Naive thymus-derived CD4-positive, alpha-beta T cell (primary cell): Measurements from ENCODE around the gene HMGXB3. TPM values are rescaled to one million over a fixed set of nuclear protein-coding genes. Genes with fewer than 3 reads are reported as not detected.

ENCODE experiments used
- ATAC-seq: fragments of 150-1000 bp; cut with Tn5 transposase; 2 replicates; pipeline ENCODE4 v1.10.0; 2021; ENCODE audit warnings: mild to moderate bottlenecking, moderate library complexity
- CTCF ChIA-PET: fragments of 350-600 bp; sonication (Branson Sonifier 250); formaldehyde crosslinking; loops from one replicate; lab custom pipeline; 2021; ENCODE audit warnings: antibody characterized with exemption; lab: Charles Lee
- POLR2A ChIA-PET: fragments of 350-600 bp; sonication (Branson Sonifier 250); formaldehyde crosslinking; loops from one replicate; lab custom pipeline; 2021; ENCODE audit warnings: antibody characterized with exemption, inconsistent platforms; lab: Charles Lee
- DNase-seq, 9 donors: peaks; one replicate each; pipeline versions ENCODE4 v3.0.0 to v3.0.0-alpha.2; 2020 to 2022; ENCODE audit warnings: mixed read lengths in 1 of 9
- H3K27ac ChIP-seq: one replicate; pipeline ENCODE4 v1.7.0; 2013; ENCODE audit warnings: mild to moderate bottlenecking, low read depth, low read length, moderate library complexity
- H3K27me3 ChIP-seq, 2 donors: one replicate each; pipeline ENCODE4 v1.7.0; 2013; ENCODE audit warnings: low read length in 2 of 2, mild to moderate bottlenecking in 2 of 2, moderate library complexity in 2 of 2; ENCODE audit not compliant: control insufficient read depth in 2 of 2, insufficient read depth in 2 of 2
- H3K36me3 ChIP-seq, 3 experiments: 1 replicate in 2 of 3; 2 replicates in 1 of 3; pipeline ENCODE4 v1.7.0; 2013; ENCODE audit warnings: low read length in 3 of 3, mild to moderate bottlenecking in 3 of 3, moderate library complexity in 1 of 3; ENCODE audit not compliant: insufficient read depth in 3 of 3, control insufficient read depth in 2 of 3
- H3K4me1 ChIP-seq, 2 donors: one replicate each; pipeline ENCODE4 v1.7.0; 2013; ENCODE audit warnings: low read length in 2 of 2, mild to moderate bottlenecking in 2 of 2, moderate library complexity in 1 of 2; ENCODE audit not compliant: control insufficient read depth in 2 of 2, insufficient read depth in 2 of 2
- H3K4me3 ChIP-seq: 2 replicates; pipeline ENCODE4 v1.7.0; 2013; ENCODE audit warnings: mild to moderate bottlenecking, low read length
- H3K9me3 ChIP-seq, 3 experiments: 1 replicate in 2 of 3; 2 replicates in 1 of 3; pipeline ENCODE4 v1.7.0; 2013; ENCODE audit warnings: low read length in 3 of 3; ENCODE audit not compliant: control insufficient read depth in 2 of 3
- H3K27ac Mint-ChIP-seq, 9 donors: one replicate each; pipeline ENCODE4 v1.8.0; 2020 to 2022; ENCODE audit warnings: mixed read lengths in 9 of 9, mild to moderate bottlenecking in 8 of 9, moderate library complexity in 5 of 9, inconsistent platforms in 2 of 9
- H3K27me3 Mint-ChIP-seq, 5 donors: one replicate each; pipeline ENCODE4 v1.8.0; 2021 to 2022; ENCODE audit warnings: mixed read lengths in 5 of 5, mild to moderate bottlenecking in 1 of 5
- H3K36me3 Mint-ChIP-seq, 5 donors: one replicate each; pipeline ENCODE4 v1.8.0; 2020 to 2022; ENCODE audit warnings: mixed read lengths in 5 of 5, mild to moderate bottlenecking in 3 of 5, inconsistent platforms in 1 of 5
- H3K4me1 Mint-ChIP-seq, 7 donors: one replicate each; pipeline ENCODE4 v1.8.0; 2020 to 2022; ENCODE audit warnings: mixed read lengths in 7 of 7, mild to moderate bottlenecking in 3 of 7, inconsistent platforms in 1 of 7
- H3K4me3 Mint-ChIP-seq, 10 donors: one replicate each; pipeline ENCODE4 v1.8.0; 2020 to 2022; ENCODE audit warnings: mild to moderate bottlenecking in 10 of 10, mixed read lengths in 10 of 10, moderate library complexity in 6 of 10, inconsistent platforms in 2 of 10
- H3K9me3 Mint-ChIP-seq, 11 donors: one replicate each; pipeline ENCODE4 v1.8.0; 2020 to 2022; ENCODE audit warnings: mixed read lengths in 11 of 11, mild to moderate bottlenecking in 4 of 11, inconsistent platforms in 1 of 11, moderate library complexity in 1 of 11
- intact Hi-C, 2 donors: fragments of 100-400 bp; cut with micrococcal nuclease; formaldehyde crosslinking; loops; one replicate each; pipeline ENCODE4 v1.15.1; 2023
- polyA plus RNA-seq, 2 donors: library from polyadenylated mRNA; unstranded; fragments of 300-500 nt; fragmentation: Illumina TruSeq; gene quantifications; one replicate each; pipeline ENCODE4 v1.2.3, GENCODE V29; 2021
- total RNA-seq, 6 experiments: library from RNA in 5 of 6; stranded (reverse) in 5 of 6; gene quantifications; 1 replicate in 5 of 6; 2 replicates in 1 of 6; pipeline ENCODE4 v1.2.3 and lab custom pipeline; 2021 to 2026

Gene HMGXB3
- total and polyA plus RNA-seq, 7 experiments from 2014 or later = 8.2 to 40.6 (median 29.3) TPM

- no peak for ATAC-seq
Observed at GRCh38 chr5:149957855-149958254, 42.7 kb upstream of the HMGXB3 start.

GRCh38 chr5:149959406-149960236 lies 40.9 kb upstream of the HMGXB3 start:
- CTCF ChIA-PET = interaction anchor here (0.6 to 1.9 kb wide), 8 partner anchors 31 to 462 kb away, joined by 3 to 8 read pairs (median 3); partner anchors contain the start of genes HMGXB3 and TIGD6
- Histone ChIP-seq H3K4me3 (peak overlapping the region; percentile 98), H3K27ac (peak overlapping the region; percentile 77), H3K36me3 (peaks cover 0 to 4% (median 0%) of the 10 kb centered on the region in 3 experiments), H3K4me1 (peaks cover 16 to 28% of the 10 kb centered on the region in 2 donors), H3K9me3 (no peaks in the 10 kb centered on the region), H3K27me3 (no peaks in the 10 kb centered on the region)
- Mint-ChIP-seq H3K4me1 (peaks cover 14 to 41% (median 34%) of the 10 kb centered on the region in 7 donors), H3K27ac (peak overlapping the region; percentile 92 to 98 (median 97)), H3K27me3 (no peaks in the 10 kb centered on the region), H3K36me3 (peaks cover 3 to 6% (median 4%) of the 10 kb centered on the region in 5 donors), H3K4me3 (peak overlapping the region; percentile 90 to 100 (median 96)), H3K9me3 (peaks cover 0 to 3% (median 0%) of the 10 kb centered on the region in 11 donors)
- DNase-seq (peak in 7 of 9 donors; percentile 22 to 76 (median 29)), ATAC-seq (peak; percentile 2)
- POLR2A ChIA-PET = interaction anchor here (0.6 to 1.9 kb wide), 10 partner anchors 7 to 1293 kb away, joined by 3 to 5 read pairs (median 3); partner anchors contain the start of genes CSNK1A1, GM2A, HMGXB3 and TIGD6
- intact Hi-C loops = loop anchor here (1.0 to 10.0 kb wide), 19 partner anchors 31 to 1811 kb away; partner anchors contain the start of genes CSNK1A1 (in 2 of the 2), FBXO38 (in 2 of the 2), HMGXB3 (in 2 of the 2) and TIGD6 (in 2 of the 2)

More at GRCh38 chr5:149957855-149958254, 42.7 kb upstream of the HMGXB3 start:
- no peak overlapping the region for H3K4me3 ChIP-seq
- no peaks in the 10 kb centered on the region for H3K27me3 ChIP-seq
- H3K27ac Mint-ChIP-seq = no peak overlapping the region
- H3K36me3 ChIP-seq = peaks cover 0 to 4% (median 0%) of the 10 kb centered on the region in 3 experiments
- H3K9me3 ChIP-seq = no peaks in the 10 kb centered on the region
- no peak overlapping the region for H3K4me3 Mint-ChIP-seq
- no peaks in the 10 kb centered on the region for H3K27me3 Mint-ChIP-seq
- intact Hi-C loops = no loop called here
- peaks cover 16 to 28% of the 10 kb centered on the region in 2 donors for H3K4me1 ChIP-seq
- POLR2A ChIA-PET = no interaction called here
- no peak for DNase-seq
- H3K4me1 Mint-ChIP-seq = peaks cover 14 to 36% (median 34%) of the 10 kb centered on the region in 7 donors
- H3K36me3 Mint-ChIP-seq = peaks cover 3 to 6% (median 3%) of the 10 kb centered on the region in 5 donors
- CTCF ChIA-PET = interaction anchor here (0.6 to 1.9 kb wide), 2 partner anchors 119 to 1656 kb away, joined by 3 to 5 read pairs; no protein-coding TSS in a partner anchor
- no peak overlapping the region for H3K27ac ChIP-seq
- H3K9me3 Mint-ChIP-seq = peaks cover 0 to 3% (median 0%) of the 10 kb centered on the region in 11 donors

GRCh38 chr5:149960272-149961185 lies 40.0 kb upstream of the HMGXB3 start, which contains the start of gene SLC26A2:
TSS of gene SLC26A2 (plus strand) at chr5:149960758. CDS start at chr5:149977653, 16,895 bp downstream.
- Histone ChIP-seq H3K4me1 (peaks cover 16 to 28% of the 10 kb centered on the region in 2 donors), H3K27me3 (no peaks in the 10 kb centered on the region), H3K36me3 (peaks cover 0 to 4% (median 0%) of the 10 kb centered on the region in 3 experiments), H3K4me3 (peak within 1 kb of the TSS; percentile 98), H3K27ac (peak within 1 kb of the TSS; percentile 77), H3K9me3 (no peaks in the 10 kb centered on the region)
- ChIA-PET POLR2A (interaction anchor here (0.7 to 1.9 kb wide), 10 partner anchors 8 to 1292 kb away, joined by 3 to 5 read pairs (median 4); partner anchors contain the start of genes CSNK1A1, GM2A, HMGXB3 and PPARGC1B), CTCF (interaction anchor here (0.5 to 1.4 kb wide), 5 partner anchors 9 to 334 kb away, joined by 3 to 4 read pairs (median 3); partner anchors contain the start of genes HMGXB3 and TIGD6)
- peak within 1 kb of the TSS; percentile 90 to 100 (median 96) for H3K4me3 Mint-ChIP-seq
- intact Hi-C loops = loop anchor here (1.0 to 10.0 kb wide), 18 partner anchors 30 to 1810 kb away; partner anchors contain the start of genes CSNK1A1 (in 2 of the 2), FBXO38 (in 2 of the 2), HMGXB3 (in 2 of the 2) and TIGD6 (in 2 of the 2)
- peak; percentile 78 to 92 (median 91) for DNase-seq
- ATAC-seq = peak; percentile 99
- no peaks in the 10 kb centered on the region for H3K27me3 Mint-ChIP-seq
- peaks cover 14 to 43% (median 37%) of the 10 kb centered on the region in 7 donors for H3K4me1 Mint-ChIP-seq
- peak within 1 kb of the TSS; percentile 94 to 98 (median 97) for H3K27ac Mint-ChIP-seq
- H3K9me3 Mint-ChIP-seq = peaks cover 0 to 3% (median 0%) of the 10 kb centered on the region in 11 donors
- peaks cover 3 to 7% (median 4%) of the 10 kb centered on the region in 5 donors for H3K36me3 Mint-ChIP-seq

DNA sequence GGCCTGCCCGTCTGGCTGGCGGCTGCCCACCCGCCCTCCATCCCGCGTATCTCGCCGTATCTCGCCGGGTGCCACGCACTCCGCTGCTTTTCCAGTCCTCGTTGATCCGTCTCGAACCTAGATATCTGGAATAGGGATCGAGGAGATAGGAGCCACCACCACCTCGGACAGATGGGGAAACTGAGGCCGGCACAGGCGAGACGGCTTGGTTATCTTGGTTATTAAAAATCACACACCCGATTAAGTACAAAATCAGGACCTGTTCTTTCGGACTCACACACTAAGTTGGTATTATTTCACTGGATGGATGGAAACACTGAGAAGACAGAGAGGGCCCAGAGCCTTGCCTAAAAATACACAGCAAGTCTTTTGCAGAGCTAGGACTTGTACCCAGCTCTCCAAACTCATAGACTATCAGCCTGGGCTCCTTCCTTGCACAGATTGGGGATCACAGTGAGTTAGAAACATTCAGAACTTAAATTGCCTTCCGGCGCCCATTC lies 39.3 kb upstream of the HMGXB3 start:
- DNase-seq = peak in 4 of 9 donors; percentile 1 to 17 (median 8)
- Histone ChIP-seq H3K9me3 (no peaks in the 10 kb centered on the region), H3K36me3 (peaks cover 0 to 4% (median 0%) of the 10 kb centered on the region in 3 experiments), H3K4me1 (peaks cover 16 to 28% of the 10 kb centered on the region in 2 donors), H3K27me3 (no peaks in the 10 kb centered on the region), H3K27ac (peak overlapping the region; percentile 77), H3K4me3 (peak overlapping the region; percentile 98)
- Mint-ChIP-seq H3K9me3 (peaks cover 0 to 3% (median 0%) of the 10 kb centered on the region in 11 donors), H3K36me3 (peaks cover 3 to 8% (median 4%) of the 10 kb centered on the region in 5 donors), H3K27me3 (no peaks in the 10 kb centered on the region), H3K4me3 (peak overlapping the region; percentile 79 to 100 (median 96)), H3K27ac (peak overlapping the region; percentile 59 to 98 (median 87)), H3K4me1 (peaks cover 14 to 45% (median 38%) of the 10 kb centered on the region in 7 donors)
- intact Hi-C loops = loop anchor here (2.0 to 10.0 kb wide), 13 partner anchors 30 to 1810 kb away; partner anchors contain the start of genes FBXO38 (in 2 of the 2), CD74 (in 1 of the 2), CSNK1A1 (in 1 of the 2) and G3BP1 (in 1 of the 2)
- no peak for ATAC-seq
- ChIA-PET POLR2A (interaction anchor here (0.6 to 1.3 kb wide), 3 partner anchors 9 to 1576 kb away, joined by 3 to 4 read pairs (median 4); no protein-coding TSS in a partner anchor), CTCF (interaction anchor here (0.5 to 1.9 kb wide), 3 partner anchors 9 to 11 kb away, joined by 3 to 9 read pairs (median 3); no protein-coding TSS in a partner anchor)

- Histone ChIP-seq H3K27me3 (no peaks in the 10 kb centered on the region), H3K36me3 (peaks cover 0 to 4% (median 0%) of the 10 kb centered on the region in 3 experiments), H3K4me1 (peaks cover 16 to 28% of the 10 kb centered on the region in 2 donors), H3K9me3 (no peaks in the 10 kb centered on the region), H3K4me3 (no peak overlapping the region), H3K27ac (no peak overlapping the region)
- Mint-ChIP-seq H3K9me3 (peaks cover 0 to 3% (median 0%) of the 10 kb centered on the region in 11 donors), H3K4me3 (peak overlapping the region; percentile 79 to 100 (median 96)), H3K27me3 (no peaks in the 10 kb centered on the region), H3K27ac (peak overlapping the region in 5 of 9 donors; percentile 65 to 98 (median 77)), H3K4me1 (peaks cover 16 to 45% (median 38%) of the 10 kb centered on the region in 7 donors), H3K36me3 (peaks cover 3 to 8% (median 4%) of the 10 kb centered on the region in 5 donors)
- POLR2A ChIA-PET = interaction anchor here (0.6 to 1.0 kb wide), 4 partner anchors 10 to 1576 kb away, joined by 3 to 6 read pairs (median 4); no protein-coding TSS in a partner anchor
- CTCF ChIA-PET = interaction anchor here (0.7 to 1.9 kb wide), 5 partner anchors 10 to 417 kb away, joined by 3 to 9 read pairs (median 3); no protein-coding TSS in a partner anchor
- peak in 5 of 9 donors; percentile 5 to 12 (median 7) for DNase-seq
- intact Hi-C loops = loop anchor here (2.0 to 10.0 kb wide), 13 partner anchors 29 to 1809 kb away; partner anchors contain the start of genes FBXO38 (in 2 of the 2), CD74 (in 1 of the 2), CSNK1A1 (in 1 of the 2) and G3BP1 (in 1 of the 2)
- no peak for ATAC-seq
Observed at GRCh38 chr5:149961957-149962409, 38.6 kb upstream of the HMGXB3 start.
